HG02571 (cell line): Measurements from ENCODE around the gene HINT3.
A peak's percentile ranks its signal among the peaks of the same experiment; 100 is the strongest.
"Not testable (repeated sequence)": the region's sequence is repeated elsewhere in the genome, so short reads cannot be mapped to it uniquely, and the experiment has no call there.

Experiments used
- ATAC-seq: cut with Tn5 transposase; IDR thresholded peaks from one replicate; pipeline ENCODE4 v1.9.1; 2021; ENCODE audit warnings: mild to moderate bottlenecking, moderate library complexity; ENCODE audit not compliant: unreplicated experiment

HINT3 gene

DNA sequence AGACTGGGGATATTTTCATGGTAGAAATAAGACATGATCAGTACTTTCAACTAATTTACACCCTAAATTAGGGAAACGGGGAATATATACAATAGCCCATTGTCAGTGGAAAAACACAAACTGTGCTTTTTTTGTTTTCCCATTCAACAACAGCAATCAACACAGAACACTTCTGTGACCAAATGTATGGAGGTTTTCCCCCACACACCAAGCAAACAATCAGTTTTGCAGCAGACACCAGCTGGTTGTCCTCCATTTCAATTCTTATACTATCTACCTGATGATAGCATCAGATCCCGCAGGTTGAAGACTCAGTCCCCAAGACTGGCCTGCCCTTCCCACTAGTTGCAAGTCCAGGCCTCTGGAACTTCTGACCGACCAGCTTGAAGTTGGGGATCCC is 4.5 kb downstream of the HINT3 start:
- no peak for ATAC-seq

DNA sequence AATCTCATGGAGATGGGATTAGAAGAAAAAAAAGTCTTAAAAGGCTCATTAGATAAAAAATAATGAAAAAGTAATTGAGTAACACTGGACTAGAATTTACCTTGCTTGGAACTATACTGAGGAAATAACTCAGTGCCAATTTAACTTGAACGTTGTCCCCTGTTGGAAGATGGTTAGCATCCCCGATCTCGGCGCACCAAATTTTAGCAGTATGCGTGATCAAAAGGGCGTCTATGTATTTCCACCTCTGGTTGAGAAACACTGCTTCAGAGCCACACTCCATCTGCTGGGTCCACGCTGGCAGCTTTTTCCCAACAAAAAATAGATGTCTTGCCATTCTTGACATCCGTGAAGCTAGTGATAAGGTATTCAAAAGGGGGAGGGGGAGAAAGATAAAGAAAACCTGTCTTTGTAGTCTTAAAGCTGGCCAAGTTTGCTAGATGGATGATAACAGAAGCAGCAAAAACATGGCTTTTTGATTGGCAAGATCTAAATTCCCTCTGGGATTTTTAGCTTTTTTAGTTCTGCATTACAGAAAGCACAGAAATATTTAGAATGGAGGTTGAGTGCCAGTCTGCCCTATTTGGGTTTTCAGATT is 6.4 kb downstream of the HINT3 start:
- no peak for ATAC-seq

DNA sequence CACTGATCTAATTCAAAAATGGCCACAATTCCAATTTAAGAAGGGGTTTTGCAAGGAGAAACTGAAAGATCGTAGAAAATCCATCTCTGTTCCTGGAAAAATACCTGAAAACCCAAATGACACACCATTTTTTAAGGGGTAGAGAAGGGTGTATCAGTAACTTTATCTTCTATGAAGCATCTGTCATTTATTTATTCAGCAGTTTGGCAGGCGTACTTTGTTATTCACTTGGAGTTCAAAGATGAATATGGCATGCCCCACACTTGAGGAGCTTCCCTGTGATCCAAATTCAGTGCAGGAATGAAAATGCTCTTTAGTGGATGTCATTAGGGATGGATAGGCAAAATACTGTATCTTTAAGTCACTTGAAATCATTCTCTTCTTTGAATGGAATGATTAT is 7.2 kb downstream of the HINT3 start:
- ATAC-seq, result no peak

DNA sequence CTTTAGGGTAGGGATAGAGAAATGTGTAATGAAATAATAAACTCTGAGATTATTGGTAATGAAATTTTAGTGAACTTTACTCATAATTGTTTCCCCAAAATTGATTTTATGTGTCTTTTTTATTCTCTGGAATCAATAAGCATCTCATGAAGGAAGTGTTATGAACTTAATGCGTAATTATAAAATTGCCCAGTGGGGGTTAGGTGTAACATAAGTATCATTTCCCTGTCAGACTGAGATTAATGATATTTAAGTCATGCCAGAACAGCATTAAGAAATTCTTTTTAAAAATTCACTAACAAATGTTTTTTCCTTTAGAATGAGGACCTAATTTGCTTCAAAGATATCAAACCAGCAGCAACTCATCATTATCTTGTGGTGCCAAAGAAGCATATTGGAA is 10.0 kb downstream of the HINT3 start:
- no peak for ATAC-seq

DNA sequence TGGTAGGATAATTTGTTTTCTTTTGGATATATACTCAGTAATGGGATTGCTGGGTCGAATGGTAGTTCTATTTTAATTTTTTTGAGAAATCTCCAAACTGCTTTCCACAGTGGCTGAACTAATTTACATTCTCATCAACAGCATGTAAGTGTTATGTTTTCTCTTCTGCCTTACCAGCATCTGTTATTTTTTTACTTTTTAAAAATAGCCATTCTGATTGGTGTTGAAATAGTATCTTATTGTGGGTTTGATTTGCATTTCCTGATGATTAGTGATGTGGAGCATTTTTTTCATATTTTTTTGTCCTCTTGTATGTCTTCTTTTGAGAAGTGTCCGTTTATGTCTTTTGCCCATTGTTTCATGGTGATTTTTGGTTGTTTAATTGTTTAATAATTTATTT is 11.9 kb downstream of the HINT3 start:
- no peak for ATAC-seq

DNA sequence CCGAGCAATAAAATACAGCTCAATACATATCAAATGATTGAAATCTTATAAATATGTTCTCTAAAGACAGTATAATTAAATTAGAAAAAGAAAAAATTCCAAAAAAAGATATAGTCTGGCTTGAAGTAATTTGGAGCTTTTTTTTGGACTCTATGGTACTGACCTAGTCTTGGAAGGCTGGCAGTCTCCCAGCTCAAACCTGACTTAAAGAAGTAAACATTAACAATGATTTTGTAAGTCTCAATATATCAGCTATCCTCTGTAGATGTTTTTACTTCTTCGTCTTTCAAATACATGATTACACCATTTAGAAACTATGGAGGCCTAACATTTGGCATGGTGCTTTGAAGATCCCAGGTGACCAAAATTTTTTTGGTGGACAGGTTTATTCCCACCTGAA is 14.2 kb downstream of the HINT3 start:
- ATAC-seq, result no peak

DNA sequence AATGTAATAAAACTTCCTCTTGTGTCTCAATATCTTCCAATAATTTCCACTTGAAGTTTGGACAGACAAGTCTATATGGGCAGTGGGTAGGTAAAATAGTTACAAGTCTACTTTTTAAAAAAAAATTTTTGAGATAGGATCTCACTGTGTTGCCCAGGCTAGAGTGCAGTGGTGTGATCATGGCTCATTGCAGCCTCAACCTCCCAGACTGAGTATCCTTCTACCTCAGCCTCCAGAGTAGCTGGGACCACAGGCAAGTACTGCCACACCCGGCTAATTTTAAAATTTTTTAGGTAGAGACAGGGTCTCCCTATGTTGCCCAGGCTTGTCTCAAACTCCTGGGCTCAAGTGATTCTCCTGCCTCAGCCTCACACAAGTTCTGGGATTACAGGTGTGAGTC is 15.9 kb downstream of the HINT3 start:
- ATAC-seq, result not testable (repeated sequence)

DNA sequence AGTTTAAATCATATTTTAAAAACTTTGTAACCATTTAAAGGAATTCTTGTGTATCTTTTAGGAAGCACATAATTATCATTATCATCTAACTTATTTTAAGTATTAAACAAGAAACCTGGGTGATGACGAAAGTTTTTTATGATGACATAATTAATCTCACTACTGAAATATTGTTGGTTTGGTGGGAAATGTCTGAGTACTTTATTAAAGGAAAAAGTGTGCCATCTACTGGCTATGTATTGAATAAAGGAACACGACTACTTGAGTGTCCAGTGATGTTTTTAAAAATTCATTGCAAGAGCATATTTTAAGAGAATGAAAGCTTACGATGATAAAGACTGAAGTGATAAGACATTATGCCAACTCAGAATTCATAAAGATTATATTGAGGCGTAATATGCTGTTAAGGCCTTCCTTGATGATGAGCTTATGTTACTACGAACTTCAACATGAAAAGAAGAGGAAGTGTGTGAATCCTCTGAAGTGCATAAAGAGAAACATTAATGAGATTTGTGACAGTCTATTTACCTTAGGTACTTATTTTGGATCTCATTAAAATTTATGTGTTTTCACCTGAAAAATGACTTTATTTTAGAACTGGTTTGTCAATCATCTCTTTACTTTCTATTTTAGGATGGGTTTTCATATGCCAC is 17.8 kb downstream of the HINT3 start:
- ATAC-seq, result no peak

DNA sequence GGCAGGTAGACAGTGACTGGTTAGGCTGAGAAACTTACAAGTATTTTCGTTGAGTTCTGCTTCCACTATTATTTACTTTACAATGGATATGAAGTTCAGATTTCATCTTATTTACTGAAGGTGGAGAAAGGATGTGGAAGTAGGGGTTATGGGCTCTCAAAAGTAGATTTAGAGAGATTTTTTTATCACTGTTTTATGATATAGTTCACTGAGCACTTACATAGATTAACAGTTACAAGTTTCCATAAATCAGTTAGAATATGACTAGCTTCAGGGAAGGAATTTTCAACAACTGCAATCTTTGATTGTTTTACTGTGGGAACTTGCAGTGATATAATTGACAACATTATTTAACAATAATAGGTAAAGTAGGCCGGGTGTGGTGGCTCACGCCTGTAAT is 22.5 kb downstream of the HINT3 start:
- ATAC-seq, result no peak

DNA sequence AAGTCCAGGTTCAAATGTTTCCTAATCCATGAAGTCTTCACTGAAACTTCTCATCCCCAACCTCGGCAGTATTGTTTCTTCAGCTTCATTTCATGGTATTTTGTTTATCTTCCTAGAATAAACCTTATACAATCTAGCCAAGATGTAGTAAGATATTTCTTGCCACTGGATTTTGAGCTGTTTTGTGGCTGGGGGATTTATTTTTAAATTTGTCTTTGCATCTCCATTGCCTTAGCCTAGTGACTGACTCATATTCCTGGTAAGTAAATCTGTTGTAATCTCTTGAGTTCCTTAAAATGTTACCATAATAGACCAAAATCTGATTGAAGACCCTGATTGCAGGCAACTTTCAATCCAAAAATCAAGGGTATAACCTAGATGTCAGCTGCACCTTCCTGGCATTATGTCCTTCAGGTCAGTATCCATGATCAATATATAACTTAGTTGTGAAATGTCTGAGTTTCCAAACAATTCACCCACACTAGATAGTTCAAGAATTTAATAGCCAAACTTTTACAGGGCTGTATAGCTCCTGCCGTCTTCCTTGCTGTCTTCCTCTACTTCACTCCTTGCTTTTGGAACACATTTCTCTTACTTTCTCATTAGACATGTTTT is 25.1 kb downstream of the HINT3 start:
- no peak for ATAC-seq

DNA sequence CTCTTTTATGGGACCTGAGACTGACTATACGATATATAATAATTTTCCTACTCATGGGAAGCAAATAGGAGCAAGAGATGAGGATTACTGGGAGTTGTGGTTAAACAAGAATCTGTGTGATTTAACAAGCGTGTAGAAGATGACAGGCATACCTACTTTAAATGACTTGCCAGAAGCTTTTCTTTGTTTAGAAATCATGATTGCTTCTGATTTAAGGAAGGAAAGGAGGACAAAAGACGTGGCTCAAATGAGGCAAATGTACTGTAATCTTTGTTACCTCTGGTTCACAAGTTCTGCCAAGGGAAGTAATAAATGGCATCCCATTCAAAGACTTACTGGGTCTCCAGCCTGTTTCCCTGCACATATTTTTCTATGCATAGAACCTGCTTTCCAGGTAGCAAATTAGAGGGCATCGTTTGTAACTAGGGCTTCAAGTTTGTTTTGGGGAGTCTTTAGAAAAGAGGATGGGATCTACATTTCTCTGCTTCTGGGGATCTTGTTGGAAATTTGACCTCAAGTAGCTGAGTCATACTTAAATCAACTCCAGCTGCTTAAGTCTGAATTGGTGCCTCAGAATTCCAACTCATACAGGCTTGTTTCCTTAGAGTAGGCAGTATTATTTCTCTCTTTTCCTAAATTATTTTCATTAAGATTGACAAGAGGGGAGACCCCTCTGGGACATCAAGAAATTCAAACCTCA is 26.8 kb downstream of the HINT3 start:
- ATAC-seq, result no peak

DNA sequence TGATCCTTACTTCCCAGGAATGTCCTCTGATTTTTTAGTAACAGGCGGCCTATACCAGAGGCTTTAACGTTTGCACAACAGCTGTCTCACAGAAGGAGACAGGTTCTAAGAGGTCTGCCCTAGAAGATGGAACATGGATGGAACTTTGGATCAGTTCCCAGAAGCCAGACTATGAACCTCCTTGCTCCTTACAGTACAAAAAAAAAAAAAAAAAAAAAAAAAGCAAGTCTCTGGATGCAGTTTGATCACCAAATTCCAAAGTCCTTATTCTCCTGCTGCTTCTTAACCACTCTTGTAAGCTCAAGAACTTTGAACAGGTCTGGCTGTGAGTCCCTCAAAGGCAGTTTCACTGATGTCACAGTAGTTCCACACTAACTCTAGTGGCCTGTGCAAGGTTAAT is 27.7 kb downstream of the HINT3 start:
- ATAC-seq, result no peak

DNA sequence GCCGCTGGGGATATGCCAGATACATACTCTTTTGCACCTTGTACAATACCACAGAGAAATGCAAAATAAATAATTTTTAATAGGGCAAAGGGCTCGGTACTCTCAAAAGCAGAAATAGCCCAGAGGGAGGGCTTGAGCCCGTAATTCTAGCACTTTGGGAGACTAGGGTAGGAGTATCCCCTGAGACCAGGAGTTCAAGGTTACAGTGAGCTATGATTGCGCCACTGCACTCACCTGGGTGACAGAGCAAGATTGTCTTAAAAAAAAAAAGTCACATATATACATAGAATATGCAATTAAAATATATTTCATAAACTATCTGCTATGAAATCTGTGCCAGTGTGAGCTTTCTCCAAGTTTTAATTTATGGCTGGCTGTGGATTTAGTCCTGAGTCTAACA is 29.0 kb downstream of the HINT3 start:
- ATAC-seq, result no peak

DNA sequence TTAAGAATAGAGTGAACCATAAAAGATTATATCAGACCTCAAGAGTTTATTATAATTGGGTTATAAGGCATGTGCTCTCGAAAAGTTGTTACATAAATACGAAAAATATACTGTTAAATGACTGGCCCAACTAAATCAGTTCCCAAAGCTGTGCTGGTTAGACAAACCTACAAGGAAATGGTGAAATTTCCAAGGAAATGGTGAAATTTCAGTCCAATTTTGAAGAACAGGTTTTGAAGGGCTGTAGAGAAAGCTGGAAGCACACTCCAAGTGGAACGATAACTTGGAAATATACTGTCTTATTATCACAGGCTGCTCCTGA is 29.4 kb downstream of the HINT3 start:
- no peak for ATAC-seq

DNA sequence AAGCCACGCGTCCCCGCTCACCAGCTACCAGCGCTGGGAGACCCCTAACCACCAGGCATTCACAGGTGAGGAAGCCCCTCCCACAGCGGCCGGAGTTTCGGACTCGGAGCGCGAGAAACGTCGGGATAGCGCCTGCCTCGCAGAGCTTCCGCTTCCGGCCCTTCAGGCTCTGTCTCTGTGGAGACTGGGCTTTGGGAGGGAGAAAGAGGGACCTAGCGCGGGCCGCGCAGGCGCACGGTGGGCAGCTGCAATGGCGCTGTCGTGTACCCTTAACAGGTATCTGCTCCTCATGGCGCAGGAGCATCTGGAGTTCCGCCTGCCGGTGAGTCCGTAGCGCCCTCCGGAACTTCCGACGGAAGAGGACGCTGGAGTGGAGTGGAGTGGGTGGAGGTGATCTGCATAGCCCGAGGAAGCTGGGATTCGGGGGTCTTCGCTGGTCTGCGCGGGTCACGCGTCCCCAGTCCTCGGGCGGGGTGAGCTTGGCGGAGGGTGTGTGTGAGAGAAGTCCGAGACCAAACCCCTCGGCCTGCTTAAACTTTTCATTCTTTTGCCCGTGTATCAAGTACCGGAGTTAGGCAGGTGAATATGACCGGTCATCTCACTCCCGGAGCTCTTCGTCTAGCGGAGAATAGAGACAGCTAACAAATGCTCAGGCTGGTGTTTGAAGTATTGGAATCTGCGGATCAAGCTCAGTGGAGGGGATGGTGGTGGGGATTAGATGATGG is 29.9 kb downstream of the HINT3 start, which contains the start of gene TRMT11:
Gene TRMT11 (plus strand): TSS at position 240 of the 725 bp plus-strand sequence. CDS start 11 bp downstream, at position 251.
- peak; percentile 97 for ATAC-seq

DNA sequence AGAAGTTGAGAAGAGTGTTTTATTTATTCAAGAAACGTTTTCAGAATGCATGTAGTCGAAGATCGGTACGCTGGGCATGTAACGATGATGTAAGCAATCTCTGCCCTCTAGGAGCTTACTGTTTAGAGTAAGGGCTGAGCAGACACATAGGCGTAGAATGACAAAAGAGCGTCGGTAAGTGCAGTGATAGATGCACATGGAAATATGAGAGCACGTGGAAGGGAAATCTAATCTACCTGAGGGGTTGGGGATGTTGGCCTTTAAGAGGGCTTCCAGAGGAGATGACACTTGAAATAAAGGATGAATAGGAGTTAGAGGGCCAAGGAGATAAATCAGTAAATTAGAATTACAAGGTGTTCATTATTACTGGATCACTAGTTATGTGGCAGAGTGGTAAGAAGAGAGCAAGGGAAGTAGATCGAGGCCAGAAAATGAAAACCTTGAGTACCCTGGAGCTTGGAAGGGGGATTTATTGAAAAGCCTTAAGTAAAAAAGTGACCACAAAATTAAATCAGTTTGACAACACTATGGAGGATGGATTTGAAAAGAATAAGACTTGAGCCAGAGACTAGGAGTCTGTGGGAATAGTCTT is 30.6 kb downstream of the HINT3 start:
- peak; percentile 18 for ATAC-seq

DNA sequence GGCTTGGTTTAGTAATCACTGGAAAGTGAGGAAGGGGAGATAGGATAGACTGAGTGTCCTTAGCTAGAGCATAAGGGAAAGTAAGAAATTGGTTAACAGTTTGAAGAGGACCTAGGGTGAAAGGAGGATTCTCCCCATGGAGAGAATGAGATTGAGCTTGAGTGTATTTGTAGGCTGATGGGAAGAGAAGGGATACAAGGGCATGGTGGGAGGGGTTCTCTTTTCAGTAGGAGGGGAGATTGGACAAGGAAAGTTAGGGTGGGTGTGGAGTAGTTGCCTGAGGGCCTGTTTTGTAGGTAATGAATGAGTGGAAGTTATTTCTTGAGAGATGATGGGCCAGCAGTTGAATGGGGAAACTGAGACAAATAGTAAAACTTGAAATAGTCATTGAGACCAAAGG is 31.7 kb downstream of the HINT3 start:
- no peak for ATAC-seq

DNA sequence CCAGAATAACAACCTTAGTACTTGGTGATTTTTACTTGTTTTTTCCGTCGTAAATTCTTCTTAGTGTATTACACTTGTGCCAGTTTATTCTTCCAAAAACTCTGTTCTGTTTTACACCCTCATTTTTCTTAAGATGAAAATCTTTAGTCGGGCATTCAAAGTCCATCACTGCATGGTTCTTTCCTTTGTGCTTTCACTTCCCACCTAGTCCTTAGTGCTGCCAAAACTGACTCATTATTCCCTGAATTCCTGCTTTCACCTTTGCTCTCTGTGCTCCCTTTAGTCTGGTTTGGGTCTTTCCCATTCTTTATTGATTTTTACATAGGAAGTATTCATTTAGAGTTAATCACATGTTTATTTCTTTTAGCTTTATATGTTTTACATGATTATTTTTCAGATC is 33.1 kb downstream of the HINT3 start:
- no peak for ATAC-seq

DNA sequence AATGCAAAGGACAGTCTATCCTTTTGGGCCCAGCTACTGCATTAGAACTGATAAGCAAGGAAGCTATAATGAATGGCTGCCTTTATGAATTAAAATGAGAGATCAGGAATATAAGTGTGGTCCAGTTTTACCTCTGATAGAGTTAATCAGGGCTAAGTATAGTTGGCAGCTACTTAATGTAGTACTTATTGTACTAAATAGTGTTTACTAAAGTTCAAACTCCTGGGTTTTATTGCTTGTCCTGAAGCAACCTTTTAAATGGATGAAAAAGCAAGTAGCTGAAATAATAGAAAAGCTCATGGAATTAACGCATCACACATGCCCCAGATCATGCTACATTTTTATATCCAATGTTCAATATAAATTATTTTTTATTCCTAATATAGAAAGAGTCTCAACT is 35.1 kb downstream of the HINT3 start:
- ATAC-seq, result no peak

DNA sequence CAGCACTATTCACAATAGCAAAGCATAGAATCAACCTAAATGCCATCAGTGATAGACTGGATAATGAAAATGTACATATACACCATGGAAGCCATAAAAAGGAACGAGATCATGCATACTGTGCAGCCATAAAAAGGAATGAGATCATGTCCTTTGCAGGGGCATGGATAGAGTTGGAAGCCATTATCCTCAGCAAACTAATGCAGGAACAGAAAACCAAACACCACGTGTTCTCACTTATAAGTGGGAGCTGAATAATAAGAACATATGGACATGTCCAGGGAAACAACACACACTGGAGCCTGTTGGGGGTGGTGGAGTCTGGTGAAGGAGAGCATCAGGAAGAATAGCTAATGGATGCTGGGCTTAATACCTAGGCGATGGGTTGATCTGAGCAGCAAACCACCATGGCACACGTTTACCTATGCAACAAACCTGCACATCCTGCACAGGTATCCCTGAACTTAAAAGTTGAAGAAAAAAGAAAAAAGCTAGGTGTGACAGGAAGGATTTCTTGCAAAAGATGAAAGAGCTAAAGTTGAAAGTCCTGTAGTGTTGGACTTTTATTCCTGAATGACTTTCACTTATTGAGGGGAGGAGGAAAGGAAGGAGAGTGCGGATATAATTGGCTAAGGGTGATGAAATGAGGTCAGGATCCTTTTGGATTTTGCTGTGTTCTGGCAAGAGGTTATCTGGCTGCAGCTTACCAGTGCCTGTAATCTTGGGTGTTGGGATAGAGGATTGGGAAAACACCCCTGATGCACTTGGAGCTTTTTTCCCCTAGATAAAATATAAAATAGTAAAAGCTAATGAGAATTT is 38.3 kb downstream of the HINT3 start:
- no peak for ATAC-seq
